GM12892 (cell line): Measurements from ENCODE around the gene CNTN4.
"Not testable (repeated sequence)": the region's sequence is repeated elsewhere in the genome, so short reads cannot be mapped to it uniquely, and the experiment has no call there.

Experiments used
- POLR2A ChIP-seq: IDR thresholded peaks from 2 replicates; pipeline ENCODE4 v1.6.1; 2011; ENCODE audit warnings: low read depth, low read length, control low read depth
- POLR2AphosphoS5 ChIP-seq: IDR thresholded peaks from 2 replicates; pipeline ENCODE4 v1.6.1; 2011; ENCODE audit warnings: low read depth, low read length, control low read depth
- TAF1 ChIP-seq: IDR thresholded peaks from 2 replicates; pipeline ENCODE4 v1.6.1; 2011; ENCODE audit warnings: low read depth, mild to moderate bottlenecking, control low read depth, low read length, borderline replicate concordance

GRCh38 chr3:2534767-2535166 lies 436.1 kb downstream of the CNTN4 start:
- not testable (repeated sequence) for TF ChIP-seq POLR2A, POLR2AphosphoS5, TAF1
